ENCODE measurements around the gene RIMKLA.
A peak's percentile ranks its signal among the peaks of the same experiment; 100 is the strongest.

DNA sequence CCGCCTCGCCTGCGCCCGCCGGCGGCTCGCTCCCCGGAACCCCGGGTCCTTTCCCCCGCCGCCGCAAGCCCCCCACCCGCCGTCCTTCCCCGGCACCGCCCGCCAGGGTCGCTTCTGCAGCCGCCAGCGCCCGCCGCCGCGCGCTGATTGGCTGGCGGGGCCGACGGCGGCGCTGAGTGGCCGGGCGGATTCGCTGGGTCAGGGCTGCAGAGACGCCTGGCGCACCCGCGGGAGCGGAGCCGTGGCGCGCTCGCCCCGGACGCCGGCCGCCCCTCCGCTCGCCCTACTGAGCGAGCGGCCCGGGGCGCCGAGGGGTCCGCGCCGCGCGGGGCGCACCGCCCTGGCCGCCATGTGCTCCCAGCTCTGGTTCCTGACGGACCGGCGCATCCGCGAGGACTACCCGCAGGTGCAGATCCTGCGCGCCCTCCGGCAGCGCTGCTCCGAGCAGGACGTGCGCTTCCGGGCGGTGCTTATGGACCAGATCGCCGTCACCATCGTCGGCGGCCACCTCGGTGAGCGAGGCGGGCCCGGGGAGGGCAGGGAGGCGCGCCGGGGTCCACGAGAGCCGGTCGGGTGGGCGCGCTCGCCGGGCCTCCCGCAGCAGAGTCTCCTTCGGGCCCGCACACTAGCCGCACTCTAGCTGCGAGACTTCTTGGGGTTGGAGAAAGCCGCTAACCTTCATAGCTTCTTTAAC is at the start of gene RIMKLA:
- TF ChIP-seq, protein P1, sequence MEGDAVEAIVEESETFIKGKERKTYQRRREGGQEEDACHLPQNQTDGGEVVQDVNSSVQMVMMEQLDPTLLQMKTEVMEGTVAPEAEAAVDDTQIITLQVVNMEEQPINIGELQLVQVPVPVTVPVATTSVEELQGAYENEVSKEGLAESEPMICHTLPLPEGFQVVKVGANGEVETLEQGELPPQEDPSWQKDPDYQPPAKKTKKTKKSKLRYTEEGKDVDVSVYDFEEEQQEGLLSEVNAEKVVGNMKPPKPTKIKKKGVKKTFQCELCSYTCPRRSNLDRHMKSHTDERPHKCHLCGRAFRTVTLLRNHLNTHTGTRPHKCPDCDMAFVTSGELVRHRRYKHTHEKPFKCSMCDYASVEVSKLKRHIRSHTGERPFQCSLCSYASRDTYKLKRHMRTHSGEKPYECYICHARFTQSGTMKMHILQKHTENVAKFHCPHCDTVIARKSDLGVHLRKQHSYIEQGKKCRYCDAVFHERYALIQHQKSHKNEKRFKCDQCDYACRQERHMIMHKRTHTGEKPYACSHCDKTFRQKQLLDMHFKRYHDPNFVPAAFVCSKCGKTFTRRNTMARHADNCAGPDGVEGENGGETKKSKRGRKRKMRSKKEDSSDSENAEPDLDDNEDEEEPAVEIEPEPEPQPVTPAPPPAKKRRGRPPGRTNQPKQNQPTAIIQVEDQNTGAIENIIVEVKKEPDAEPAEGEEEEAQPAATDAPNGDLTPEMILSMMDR (IDR thresholded peaks at IDR 0.05) = peak in 2 of 4 experiments; percentile 6 to 10
- TF ChIP-seq POLR2A (IDR thresholded peaks at IDR 0.05) = peak in 1 of 2 donors; percentile 33

Measured in gastroesophageal sphincter (tissue), 3 donors.